H9 (cell line): ENCODE measurements around the gene COP1. TPM values are rescaled to one million over a fixed set of nuclear protein-coding genes. Genes with fewer than 3 reads are reported as not detected.

ENCODE experiments used
- DNase-seq: peaks from one replicate; pipeline ENCODE4 v3.0.0-alpha.2; 2017
- H2AFZ ChIP-seq: one replicate; pipeline ENCODE4 v1.6.1; 2013; ENCODE audit warnings: mild to moderate bottlenecking, low read length, control low read depth, moderate library complexity
- H2AK5ac ChIP-seq: 2 replicates; pipeline ENCODE4 v1.6.1; 2013; ENCODE audit warnings: low read length, control low read depth, mixed read lengths; ENCODE audit not compliant: insufficient read length
- H2BK120ac ChIP-seq: one replicate; pipeline ENCODE4 v1.6.1; 2013; ENCODE audit warnings: low read depth, mild to moderate bottlenecking, low read length, control low read depth, inconsistent platforms; ENCODE audit not compliant: poor library complexity, severe bottlenecking
- H2BK12ac ChIP-seq: 2 replicates; pipeline ENCODE4 v1.6.1; 2013; ENCODE audit warnings: low read length, control low read depth, mixed read lengths, low read depth; ENCODE audit not compliant: insufficient read length
- H2BK15ac ChIP-seq: 2 replicates; pipeline ENCODE4 v1.6.1; 2013; ENCODE audit warnings: low read depth, low read length, control low read depth
- H2BK20ac ChIP-seq: one replicate; pipeline ENCODE4 v1.6.1; 2013; ENCODE audit warnings: low read depth, mild to moderate bottlenecking, low read length, control low read depth, inconsistent platforms; ENCODE audit not compliant: poor library complexity, severe bottlenecking
- H2BK5ac ChIP-seq: 2 replicates; pipeline ENCODE4 v1.6.1; 2013; ENCODE audit warnings: low read length, control low read depth, mixed read lengths; ENCODE audit not compliant: insufficient read length
- H3K14ac ChIP-seq: 2 replicates; pipeline ENCODE4 v1.6.1; 2013; ENCODE audit warnings: low read length, control low read depth; ENCODE audit not compliant: insufficient read depth
- H3K18ac ChIP-seq: 2 replicates; pipeline ENCODE4 v1.6.1; 2013; ENCODE audit warnings: low read depth, mild to moderate bottlenecking, mixed read lengths, low read length, control low read depth; ENCODE audit not compliant: insufficient read length
- H3K23ac ChIP-seq: 2 replicates; pipeline ENCODE4 v1.6.1; 2013; ENCODE audit warnings: low read length, control low read depth, mixed read lengths, low read depth; ENCODE audit not compliant: insufficient read length
- H3K23me2 ChIP-seq: 2 replicates; pipeline ENCODE4 v1.6.1; 2013; ENCODE audit warnings: low read depth, mild to moderate bottlenecking, mixed read lengths, low read length, control low read depth; ENCODE audit not compliant: insufficient read length, poor library complexity, severe bottlenecking
- H3K27ac ChIP-seq: 2 replicates; pipeline ENCODE4 v1.5.1; 2013; ENCODE audit warnings: low read length, control low read depth, mixed read lengths, low read depth; ENCODE audit not compliant: insufficient read length
- H3K27me3 ChIP-seq: 2 replicates; pipeline ENCODE4 v1.6.1; 2013; ENCODE audit warnings: low read length, control low read depth, inconsistent platforms; ENCODE audit not compliant: insufficient read depth
- H3K4ac ChIP-seq: 2 replicates; pipeline ENCODE4 v1.6.1; 2013; ENCODE audit warnings: low read depth, mild to moderate bottlenecking, control low read depth, inconsistent platforms, low read length, moderate library complexity
- H3K4me1 ChIP-seq: 2 replicates; pipeline ENCODE4 v1.6.1; 2013; ENCODE audit warnings: low read length, control low read depth, inconsistent platforms; ENCODE audit not compliant: insufficient read depth
- H3K4me2 ChIP-seq: 2 replicates; pipeline ENCODE4 v1.6.1; 2013; ENCODE audit warnings: low read length, control low read depth, mixed read lengths; ENCODE audit not compliant: insufficient read length, insufficient read depth
- H3K56ac ChIP-seq: 2 replicates; pipeline ENCODE4 v1.6.1; 2013; ENCODE audit warnings: low read depth, mild to moderate bottlenecking, mixed read lengths, low read length, control low read depth; ENCODE audit not compliant: insufficient read length
- H3K79me1 ChIP-seq: 2 replicates; pipeline ENCODE4 v1.6.1; 2013; ENCODE audit warnings: low read depth, mild to moderate bottlenecking, moderate library complexity, low read length, control low read depth, inconsistent platforms; ENCODE audit not compliant: insufficient read depth, poor library complexity, severe bottlenecking
- H3K79me2 ChIP-seq: 2 replicates; pipeline ENCODE4 v1.6.1; 2013; ENCODE audit warnings: low read length, control low read depth, inconsistent platforms; ENCODE audit not compliant: insufficient read depth
- H3K9ac ChIP-seq: 2 replicates; pipeline ENCODE4 v1.6.1; 2013; ENCODE audit warnings: low read length, control low read depth, mixed read lengths; ENCODE audit not compliant: insufficient read length; ENCODE audit errors: extremely low read depth
- H3K9me3 ChIP-seq: one replicate; pipeline ENCODE4 v1.6.1; 2013; ENCODE audit warnings: low read depth, low read length, inconsistent platforms; ENCODE audit not compliant: control insufficient read depth
- H3T11ph ChIP-seq: one replicate; pipeline ENCODE4 v1.6.1; 2013; ENCODE audit warnings: mild to moderate bottlenecking, low read length, control low read depth, inconsistent platforms
- H4K20me1 ChIP-seq: one replicate; pipeline ENCODE4 v1.6.1; 2013; ENCODE audit not compliant: control insufficient read depth, insufficient read length, insufficient read depth
- H4K5ac ChIP-seq: 2 replicates; pipeline ENCODE4 v1.6.1; 2013; ENCODE audit warnings: low read depth, mild to moderate bottlenecking, mixed read lengths, low read length, control low read depth; ENCODE audit not compliant: insufficient read length
- H4K8ac ChIP-seq: replicated peaks from 2 replicates; pipeline ENCODE4 v1.6.1; 2013; ENCODE audit warnings: low read length, control low read depth, mixed read lengths, low read depth; ENCODE audit not compliant: insufficient read length
- H4K91ac ChIP-seq: 2 replicates; pipeline ENCODE4 v1.6.1; 2013; ENCODE audit warnings: low read depth, mild to moderate bottlenecking, moderate library complexity, mixed read lengths, low read length, control low read depth; ENCODE audit not compliant: insufficient read length
- H3K27ac Mint-ChIP-seq, 3 experiments: 2 replicates in 2 of 3; 3 replicates in 1 of 3; pipeline ENCODE4 v1.8.0; 2020 to 2021; ENCODE audit warnings: mixed read lengths in 3 of 3, mild to moderate bottlenecking in 1 of 3, moderate library complexity in 1 of 3
- H3K27me3 Mint-ChIP-seq: 2 replicates; pipeline ENCODE4 v1.8.0; 2021; ENCODE audit warnings: low read depth, mild to moderate bottlenecking, moderate library complexity, mixed read lengths
- H3K36me3 Mint-ChIP-seq, 3 experiments: 2 replicates in 2 of 3; 3 replicates in 1 of 3; pipeline ENCODE4 v1.8.0; 2020 to 2021; ENCODE audit warnings: low read depth in 3 of 3, mixed read lengths in 3 of 3; ENCODE audit not compliant: insufficient read depth in 1 of 3
- H3K4me1 Mint-ChIP-seq, 2 experiments: 2 replicates each; pipeline ENCODE4 v1.8.0; 2020; ENCODE audit warnings: mixed read lengths in 2 of 2
- H3K4me3 Mint-ChIP-seq, 2 experiments: 2 replicates in 1 of 2; 3 replicates in 1 of 2; pipeline ENCODE4 v1.8.0; 2020 to 2021; ENCODE audit warnings: mild to moderate bottlenecking in 2 of 2, mixed read lengths in 2 of 2, moderate library complexity in 1 of 2
- H3K9me3 Mint-ChIP-seq, 2 experiments: 2 replicates in 1 of 2; 3 replicates in 1 of 2; pipeline ENCODE4 v1.8.0; 2020; ENCODE audit warnings: mild to moderate bottlenecking in 2 of 2, mixed read lengths in 2 of 2, moderate library complexity in 1 of 2
- WGBS: extraction: QIAGEN DNeasy Blood & Tissue Kit; methylation state at CpG from one replicate; pipeline ENCODE4 v1.1.7; 2013; ENCODE audit warnings: missing lambda C conversion rate, low lambda C conversion rate, mixed read lengths; ENCODE audit not compliant: insufficient read length; ENCODE audit errors: extremely low coverage; 5-methylcytosine and 5-hydroxymethylcytosine counted together
- total RNA-seq: library from RNA; stranded (reverse); gene quantifications from 2 replicates; pipeline ENCODE4 v1.2.1, GENCODE V29; 2021
- TF ChIP-seq, protein P1 (sequence below): fragments of 200-600 bp; sonication (generic); conservative IDR thresholded peaks from 3 replicates; pipeline ENCODE4 v1.8.0; 2021; ENCODE audit warnings: antibody characterized with exemption, mild to moderate bottlenecking

The COP1 gene
- total RNA-seq, 1 experiment from 2014 or later = 41.3 TPM

- TF ChIP-seq, protein P1, sequence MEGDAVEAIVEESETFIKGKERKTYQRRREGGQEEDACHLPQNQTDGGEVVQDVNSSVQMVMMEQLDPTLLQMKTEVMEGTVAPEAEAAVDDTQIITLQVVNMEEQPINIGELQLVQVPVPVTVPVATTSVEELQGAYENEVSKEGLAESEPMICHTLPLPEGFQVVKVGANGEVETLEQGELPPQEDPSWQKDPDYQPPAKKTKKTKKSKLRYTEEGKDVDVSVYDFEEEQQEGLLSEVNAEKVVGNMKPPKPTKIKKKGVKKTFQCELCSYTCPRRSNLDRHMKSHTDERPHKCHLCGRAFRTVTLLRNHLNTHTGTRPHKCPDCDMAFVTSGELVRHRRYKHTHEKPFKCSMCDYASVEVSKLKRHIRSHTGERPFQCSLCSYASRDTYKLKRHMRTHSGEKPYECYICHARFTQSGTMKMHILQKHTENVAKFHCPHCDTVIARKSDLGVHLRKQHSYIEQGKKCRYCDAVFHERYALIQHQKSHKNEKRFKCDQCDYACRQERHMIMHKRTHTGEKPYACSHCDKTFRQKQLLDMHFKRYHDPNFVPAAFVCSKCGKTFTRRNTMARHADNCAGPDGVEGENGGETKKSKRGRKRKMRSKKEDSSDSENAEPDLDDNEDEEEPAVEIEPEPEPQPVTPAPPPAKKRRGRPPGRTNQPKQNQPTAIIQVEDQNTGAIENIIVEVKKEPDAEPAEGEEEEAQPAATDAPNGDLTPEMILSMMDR = no peak
- H3K4me1 ChIP-seq = no peaks in the 10 kb centered on the region
- no peak overlapping the region for H3K18ac ChIP-seq
- H3K56ac ChIP-seq = no peak overlapping the region
- Mint-ChIP-seq H3K27ac (no peak overlapping the region), H3K36me3 (peaks cover 0 to 2% (median 0%) of the 10 kb centered on the region in 3 experiments; a peak in 2 of 7 replicates), H3K4me3 (no peak overlapping the region), H3K9me3 (peaks cover 6 to 12% of the 10 kb centered on the region in 2 experiments; a peak in 4 of 5 replicates), H3K27me3 (peaks cover 99% of the 10 kb centered on the region), H3K4me1 (peaks cover 2 to 5% of the 10 kb centered on the region in 2 experiments; a peak in 3 of 4 replicates)
- H2BK5ac ChIP-seq = no peak overlapping the region
- peaks cover 65% of the 10 kb centered on the region for H3K27me3 ChIP-seq
- no peak overlapping the region for H2BK15ac ChIP-seq
- no peaks in the 10 kb centered on the region for H3K23me2 ChIP-seq
- no peak overlapping the region for H3K23ac ChIP-seq
- WGBS = no CpG with 5 or more reads among the region's 3 CpGs
- H4K20me1 ChIP-seq = no peaks in the 10 kb centered on the region
- no peak overlapping the region for H4K5ac ChIP-seq
- H3K14ac ChIP-seq = no peak overlapping the region
- no peak overlapping the region for H3T11ph ChIP-seq
- H4K8ac ChIP-seq = no peak overlapping the region
- no peak overlapping the region for H3K27ac ChIP-seq
- no peak overlapping the region for H3K9ac ChIP-seq
- no peak overlapping the region for H3K4ac ChIP-seq
- H2AK5ac ChIP-seq = no peak overlapping the region
- H4K91ac ChIP-seq = no peak overlapping the region
- DNase-seq = no peak
- H2BK12ac ChIP-seq = no peak overlapping the region
- no peaks in the 10 kb centered on the region for H3K9me3 ChIP-seq
- H2AFZ ChIP-seq = no peak overlapping the region
- H2BK20ac ChIP-seq = no peak overlapping the region
- no peak overlapping the region for H2BK120ac ChIP-seq
- no peaks in the 10 kb centered on the region for H3K79me2 ChIP-seq
- H3K4me2 ChIP-seq = no peak overlapping the region
- no peaks in the 10 kb centered on the region for H3K79me1 ChIP-seq
Observed at GRCh38 chr1:175904808-175905207, 302.3 kb downstream of the COP1 start.
